Activated CD8-positive, alpha-beta memory T cell treated with anti-CD3 and anti-CD28 coated beads, Interleukin-2, amount 50 U/mL, for 4 hours (primary cell): ENCODE data around the gene ZNF644.

ENCODE experiments used
- DNase-seq: peaks from one replicate; pipeline ENCODE4 v3.0.0-alpha.2; 2020

ZNF644 gene

DNA sequence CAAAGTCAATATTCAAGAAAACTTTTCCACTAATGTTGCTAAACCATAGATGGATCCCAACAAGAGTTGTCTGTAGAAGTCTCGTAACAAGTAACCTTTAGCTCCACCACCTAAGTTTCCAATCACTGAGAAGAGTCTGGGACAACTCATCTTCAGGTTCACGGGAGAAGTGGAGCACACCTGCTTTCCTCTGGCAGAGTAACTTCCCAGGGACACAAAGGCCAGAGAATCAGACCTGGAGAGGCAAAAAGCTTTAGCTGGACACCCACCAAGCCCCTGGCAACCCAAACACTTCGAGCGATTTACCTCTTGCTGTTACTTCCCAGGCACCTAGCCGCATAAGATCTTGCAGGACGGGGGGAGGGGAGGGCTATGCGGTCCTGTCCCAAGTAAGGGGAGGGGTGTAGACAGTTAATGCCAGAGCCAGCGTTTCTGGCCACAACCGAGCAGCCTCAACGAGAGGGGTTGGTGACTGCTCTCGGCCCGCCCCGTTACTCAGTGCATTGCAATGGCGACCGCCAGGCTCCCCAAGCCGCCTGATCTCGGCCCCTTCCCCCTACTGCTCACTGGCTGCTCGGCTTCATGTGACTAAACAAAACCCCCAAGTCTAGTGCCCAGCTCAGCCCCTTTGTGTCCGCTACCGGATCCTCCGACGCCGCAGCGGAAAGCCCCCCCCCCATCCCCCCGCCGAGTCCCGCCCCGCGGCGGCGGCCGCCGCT is 709 bp downstream of the ZNF644 start:
- peak; percentile 64 for DNase-seq

DNA sequence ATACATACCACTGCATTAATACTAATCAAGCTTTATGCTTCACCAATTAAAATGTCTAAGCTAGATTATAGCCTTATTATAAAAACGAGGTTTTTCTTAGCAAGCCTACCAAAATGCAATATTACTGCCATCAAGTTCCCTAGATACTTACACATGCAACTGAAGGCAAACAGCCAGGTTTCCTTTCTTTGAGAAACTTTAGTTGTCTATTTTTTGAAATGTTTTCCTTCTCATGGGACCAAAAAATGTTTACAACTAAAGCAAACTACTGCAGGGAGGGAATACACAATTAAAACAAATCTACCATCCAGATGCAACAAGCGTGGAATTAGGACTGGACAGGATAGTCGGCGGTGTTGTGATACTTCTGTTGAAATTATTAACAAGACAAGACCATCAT is 1.3 kb downstream of the ZNF644 start:
- DNase-seq: no peak

DNA sequence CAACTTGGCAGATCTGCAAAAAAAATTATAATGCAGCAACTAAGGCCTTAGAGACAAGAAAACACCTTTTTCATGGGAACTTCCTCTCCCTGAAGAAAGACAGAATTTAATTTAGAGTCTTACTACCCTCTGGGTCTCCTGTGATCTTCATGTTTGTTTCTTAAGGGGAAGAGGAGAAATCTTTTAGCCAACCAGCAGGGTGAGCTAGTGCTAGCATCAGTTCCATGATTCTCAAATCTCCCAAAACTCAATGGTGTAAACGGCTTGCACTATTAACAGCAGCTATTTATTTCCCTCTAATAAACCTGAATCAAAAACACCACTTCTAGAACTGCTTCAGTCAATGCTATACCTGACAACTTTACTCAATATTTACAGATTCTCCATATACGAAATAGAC is 3.8 kb downstream of the ZNF644 start:
- DNase-seq: no peak

DNA sequence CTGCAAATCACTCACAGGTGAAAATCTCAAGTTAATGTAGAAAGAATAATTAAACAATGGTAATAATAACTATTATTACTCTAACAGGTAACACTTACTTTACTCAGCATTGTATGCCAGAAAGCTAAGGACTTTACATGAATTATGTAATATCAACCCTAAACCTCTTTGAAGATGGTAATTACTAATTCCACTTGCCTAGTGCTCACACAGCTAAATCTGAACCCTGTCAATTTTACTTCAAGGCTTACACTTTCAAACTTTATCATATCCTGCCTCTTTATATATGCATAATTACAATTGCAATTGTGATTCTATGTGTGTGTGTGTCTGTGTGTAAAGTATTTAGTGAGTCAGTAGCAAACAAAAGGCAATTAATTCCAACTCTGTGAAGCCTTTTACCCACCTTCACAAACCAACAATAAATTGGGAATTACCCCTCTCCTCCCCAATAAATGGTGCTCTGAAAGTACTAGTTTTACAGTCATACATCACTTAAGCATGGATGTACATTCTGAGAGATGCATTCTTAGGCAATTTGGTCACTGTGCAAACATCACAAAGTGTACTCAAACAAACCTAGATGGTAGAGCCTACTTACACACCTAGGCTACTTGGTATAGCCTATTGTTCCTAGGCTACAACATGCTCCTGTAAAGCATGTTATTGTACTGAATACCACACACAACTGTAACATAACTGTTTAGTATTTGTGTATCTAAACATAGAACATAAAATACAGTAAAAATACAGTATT is 5.9 kb downstream of the ZNF644 start:
- no peak for DNase-seq

DNA sequence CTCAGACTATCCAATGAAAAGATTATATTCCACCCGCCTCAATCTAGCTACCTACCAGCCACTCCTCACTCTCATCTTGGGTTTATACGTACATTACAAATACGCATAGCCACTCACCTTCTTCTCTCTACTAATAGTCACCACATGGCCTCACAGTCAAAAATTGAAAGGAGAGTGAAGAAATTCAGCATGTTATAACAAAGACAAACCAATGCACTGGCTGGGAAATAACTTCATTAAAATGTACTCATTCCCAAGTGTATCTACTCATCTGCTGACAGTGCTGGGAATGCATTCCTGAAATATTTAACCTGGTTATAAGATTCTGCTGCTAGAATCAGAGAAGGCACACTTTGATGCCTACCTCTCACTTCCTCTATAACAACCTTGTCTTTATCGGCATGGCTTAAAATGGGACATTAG is 6.5 kb downstream of the ZNF644 start:
- DNase-seq: no peak

DNA sequence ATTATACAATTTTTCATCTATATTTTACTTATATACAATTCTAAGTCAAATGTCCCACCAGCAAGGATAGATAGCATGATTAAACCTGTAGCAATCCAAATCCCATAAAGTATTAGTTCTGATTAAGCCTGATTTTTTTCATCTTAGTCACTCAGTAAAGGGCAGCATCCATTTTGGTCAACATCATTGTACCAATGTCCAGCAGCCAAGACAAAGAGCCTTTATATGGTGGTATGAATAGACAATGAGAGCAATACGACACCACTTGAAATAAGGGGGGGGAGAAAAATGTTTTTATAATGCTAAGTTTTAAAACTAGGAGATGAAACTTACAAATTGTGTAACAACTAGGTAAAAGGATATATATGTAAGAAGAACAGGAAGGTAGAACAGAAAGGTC is 7.4 kb downstream of the ZNF644 start:
- no peak for DNase-seq

DNA sequence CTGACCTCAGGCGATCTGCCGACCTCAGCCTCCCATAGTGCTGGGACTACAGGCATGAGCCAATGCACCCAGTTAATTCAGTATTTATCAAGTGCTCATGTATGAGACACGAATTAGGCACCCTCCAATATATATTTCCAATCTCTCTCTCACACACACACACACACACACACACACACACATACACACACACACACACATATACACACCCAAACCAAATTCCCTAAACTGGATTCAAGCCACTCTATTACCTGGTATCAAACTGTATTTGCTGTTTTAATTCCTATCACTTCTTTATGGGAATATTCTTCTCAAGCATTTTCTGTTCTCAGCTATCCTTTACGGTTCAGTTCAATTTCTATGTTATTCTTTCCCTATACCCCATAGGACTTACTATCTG is 8.5 kb downstream of the ZNF644 start:
- no peak for DNase-seq

DNA sequence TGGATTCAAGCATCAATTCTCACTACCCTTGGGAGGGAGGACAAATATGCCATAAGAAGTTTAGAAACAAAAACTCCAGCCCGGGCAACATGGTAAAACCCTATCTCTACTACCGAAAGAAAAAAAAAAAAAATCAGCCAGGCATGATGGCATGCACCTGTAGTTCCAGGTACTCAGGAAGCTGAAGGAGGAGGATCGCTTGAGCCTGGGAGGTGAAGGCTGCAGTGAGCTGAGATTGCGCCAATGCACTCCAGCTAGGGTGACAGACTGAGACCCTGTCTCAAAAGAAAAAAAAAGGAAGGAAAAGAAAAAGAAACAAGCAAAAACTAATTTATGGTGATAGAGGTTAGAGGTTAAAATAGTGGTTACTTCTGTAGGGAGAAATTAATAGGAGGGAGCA is 9.6 kb downstream of the ZNF644 start:
- no peak for DNase-seq

DNA sequence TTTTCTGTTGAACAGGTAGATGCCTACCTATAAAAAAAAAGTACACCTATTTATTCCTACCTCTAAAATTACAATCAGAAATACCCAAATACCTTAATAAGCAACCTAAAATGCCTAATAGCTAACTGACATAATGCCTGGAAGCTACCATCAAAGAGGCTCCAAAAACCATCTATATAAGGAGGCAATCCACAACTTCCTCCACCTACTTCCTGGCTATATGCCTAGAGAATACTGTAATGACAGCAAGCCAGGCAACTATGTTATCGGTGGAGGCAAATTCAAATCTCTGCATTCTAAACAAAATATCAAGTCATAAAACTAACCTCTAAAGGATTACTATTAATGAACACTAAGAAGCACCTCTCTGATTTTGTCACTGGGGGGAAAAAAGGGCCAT is 10.1 kb downstream of the ZNF644 start:
- DNase-seq: no peak

DNA sequence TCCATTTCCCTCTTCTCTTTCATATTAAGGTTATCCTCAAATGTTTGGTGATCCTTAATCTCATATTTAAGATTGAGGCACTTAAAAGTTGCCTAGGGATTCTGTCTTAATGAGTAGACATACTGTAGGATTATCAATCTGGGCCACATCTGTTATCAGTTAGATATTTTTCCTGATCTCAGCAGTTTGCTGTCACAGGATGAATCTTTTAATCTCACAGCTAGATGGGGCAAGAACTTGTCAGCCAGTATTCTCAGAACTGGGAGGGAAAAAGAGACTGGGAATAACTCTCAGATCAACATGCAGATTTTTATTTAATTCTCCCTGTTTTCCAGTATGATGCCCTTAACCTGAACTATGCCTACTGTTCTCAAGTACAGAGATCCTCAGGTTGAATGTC is 14.0 kb downstream of the ZNF644 start:
- DNase-seq: no peak

DNA sequence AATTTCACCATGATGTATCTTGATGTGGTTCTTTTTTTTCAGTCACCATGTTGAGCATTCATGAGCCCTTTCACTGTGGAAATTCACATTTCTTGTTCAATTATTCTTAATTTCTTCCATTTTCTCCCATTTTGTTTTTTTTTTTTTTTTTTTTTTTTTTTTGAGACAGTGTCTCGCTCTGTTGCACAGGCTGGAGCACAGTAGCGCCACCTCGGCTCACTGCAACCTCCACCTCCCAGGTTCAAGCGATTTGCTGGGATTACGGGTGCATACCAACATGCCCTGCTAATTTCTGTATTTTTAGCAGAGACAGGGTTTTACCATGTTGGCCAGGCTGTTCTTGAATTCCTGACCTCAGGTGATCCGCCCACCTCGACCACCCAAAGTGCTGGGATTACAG is 14.7 kb downstream of the ZNF644 start:
- DNase-seq: no peak

DNA sequence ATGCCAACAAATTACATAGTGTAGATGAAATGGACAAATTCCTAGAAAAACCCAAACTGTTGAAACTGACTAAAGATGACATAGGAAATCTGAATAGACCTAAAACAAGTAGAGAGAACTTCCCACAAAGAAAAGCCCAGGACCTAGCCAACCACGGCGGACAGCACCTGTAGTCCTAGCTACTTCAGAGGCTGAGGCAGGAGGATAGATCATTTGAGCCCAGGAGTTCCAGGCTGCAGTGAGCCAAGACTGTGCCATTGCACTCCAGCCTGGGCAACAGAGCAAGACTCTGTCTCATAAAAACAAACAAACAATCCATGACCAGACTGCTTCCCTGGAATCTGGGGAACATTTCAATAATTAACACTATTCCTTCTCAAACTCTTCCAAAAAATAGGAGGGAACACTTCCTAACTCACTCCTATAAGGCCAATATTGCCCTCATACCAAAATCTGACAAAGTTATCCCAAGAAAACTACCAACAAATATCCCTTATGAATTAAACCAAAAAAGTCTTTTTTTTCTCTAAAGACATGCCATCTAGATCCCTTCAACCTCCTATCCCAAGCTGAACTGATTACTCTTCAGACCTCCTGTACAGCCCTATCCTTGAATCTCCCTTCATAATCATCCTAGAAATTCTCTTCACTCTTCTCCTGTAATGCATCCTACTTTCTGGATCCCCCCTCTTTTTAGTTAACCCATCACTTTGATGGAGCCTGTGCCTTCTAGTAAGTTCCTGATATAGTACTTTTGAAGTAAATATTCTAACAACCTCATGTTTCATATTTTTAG is 15.5 kb downstream of the ZNF644 start:
- no peak for DNase-seq

DNA sequence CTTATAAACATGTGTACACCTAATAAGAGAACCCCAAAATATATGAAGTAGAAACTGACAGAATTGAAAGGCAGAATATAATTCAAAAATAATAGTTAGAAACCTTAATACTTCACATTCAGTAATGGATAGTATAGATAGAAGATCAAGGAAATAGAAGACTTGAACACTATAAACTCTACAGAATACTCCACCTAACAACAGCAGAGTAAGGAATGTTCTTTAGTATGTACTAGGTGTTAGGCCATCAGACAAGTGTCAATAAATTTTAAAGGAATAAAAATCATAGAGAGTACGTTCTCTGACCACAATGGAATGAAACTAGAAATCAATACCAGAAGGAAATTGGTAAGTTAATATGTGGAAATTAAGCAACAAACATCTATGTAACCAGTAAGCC is 16.6 kb downstream of the ZNF644 start:
- DNase-seq: no peak

DNA sequence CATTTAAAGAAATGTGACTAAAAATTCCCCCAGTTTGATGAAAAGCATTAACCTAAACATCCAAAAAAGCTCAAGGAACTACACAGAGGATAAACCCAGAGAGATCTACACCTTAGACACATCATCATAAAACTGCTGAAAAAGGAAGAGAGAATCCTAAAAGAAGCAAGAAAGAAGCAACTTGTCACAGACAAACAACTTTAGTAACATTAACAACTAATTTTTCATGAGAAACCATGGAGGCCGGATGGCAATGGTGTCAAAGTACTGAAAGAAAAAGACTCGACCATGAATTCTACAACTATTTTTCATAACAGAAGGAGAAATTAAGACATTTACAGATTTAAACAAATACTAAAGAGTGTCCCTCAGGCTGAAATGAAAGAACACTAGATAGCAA is 17.7 kb downstream of the ZNF644 start:
- DNase-seq: no peak

DNA sequence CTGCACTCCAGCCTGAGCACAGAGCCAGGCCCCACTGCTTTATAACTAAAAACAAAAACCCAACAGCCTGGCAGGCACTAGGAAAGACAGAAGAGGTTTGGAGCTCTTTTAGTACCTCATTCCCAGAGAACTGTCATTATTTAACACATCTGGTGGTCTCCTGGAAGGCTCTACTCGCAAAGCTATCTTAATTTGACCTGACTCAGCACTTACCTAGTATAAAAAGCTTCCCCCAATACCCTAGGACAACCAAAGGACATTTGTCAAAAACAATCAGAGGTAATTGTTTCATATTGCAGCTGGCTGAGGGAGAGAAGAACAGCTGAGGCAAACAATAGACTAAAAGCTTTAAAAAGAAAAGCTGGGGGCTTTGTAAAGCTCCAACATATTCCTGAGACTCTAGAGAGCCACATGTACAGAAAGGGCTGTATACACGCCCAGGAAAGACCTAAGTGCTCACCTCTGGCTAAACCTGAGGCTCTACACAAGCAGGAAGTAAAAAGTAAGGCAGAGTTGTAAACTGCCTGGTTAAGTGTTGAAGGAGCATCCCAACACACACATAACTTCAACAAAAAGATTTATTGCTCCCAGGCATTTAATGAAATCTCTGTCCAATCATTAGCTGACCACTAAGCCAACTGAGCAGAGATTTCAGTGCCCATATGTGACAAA is 25.0 kb downstream of the ZNF644 start:
- DNase-seq: no peak

DNA sequence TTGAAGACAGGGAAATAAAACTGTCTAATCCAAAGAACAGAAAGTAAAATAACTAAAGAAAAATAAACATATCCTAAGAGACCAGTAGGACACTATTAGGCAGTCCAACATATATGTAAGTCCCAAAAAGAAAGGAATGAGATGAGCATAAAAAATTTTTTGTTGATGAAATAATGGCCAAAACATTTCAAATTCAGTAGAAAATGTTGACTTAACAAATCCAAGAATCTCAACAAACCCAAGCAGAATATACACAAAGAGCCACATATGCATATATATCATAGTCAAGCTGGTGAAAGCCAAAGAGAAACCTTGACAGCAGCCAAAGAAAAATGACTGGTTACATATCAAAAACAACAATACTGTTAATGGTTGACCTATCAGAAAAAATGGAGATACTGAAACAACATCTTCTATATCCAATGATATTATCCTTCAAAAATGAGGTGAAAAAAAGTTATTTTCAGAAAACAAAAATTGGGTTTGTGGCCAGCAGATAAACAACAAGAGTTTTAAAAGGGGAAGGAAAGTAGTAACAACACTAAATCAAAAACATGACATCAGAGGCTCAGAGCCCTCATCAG is 26.4 kb downstream of the ZNF644 start:
- no peak for DNase-seq

DNA sequence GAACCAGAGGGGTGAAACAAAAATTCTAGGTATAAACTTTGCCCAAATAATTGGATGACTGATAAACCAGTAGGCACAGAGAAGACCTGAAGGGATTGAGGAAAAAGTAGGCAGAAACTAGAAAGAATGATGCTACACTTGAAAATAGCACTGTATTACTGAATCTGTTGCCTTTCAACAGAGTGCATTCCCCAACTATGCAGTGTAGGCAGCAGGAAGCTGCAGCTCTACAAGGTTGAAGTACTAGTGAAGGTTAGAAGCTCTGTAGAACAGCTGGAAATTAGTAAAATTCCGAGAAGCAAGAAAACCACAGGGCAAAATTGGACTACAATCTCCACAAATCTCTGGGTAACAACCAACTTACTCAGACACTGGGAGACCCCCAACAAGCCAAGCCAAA is 27.4 kb downstream of the ZNF644 start:
- DNase-seq: no peak

DNA sequence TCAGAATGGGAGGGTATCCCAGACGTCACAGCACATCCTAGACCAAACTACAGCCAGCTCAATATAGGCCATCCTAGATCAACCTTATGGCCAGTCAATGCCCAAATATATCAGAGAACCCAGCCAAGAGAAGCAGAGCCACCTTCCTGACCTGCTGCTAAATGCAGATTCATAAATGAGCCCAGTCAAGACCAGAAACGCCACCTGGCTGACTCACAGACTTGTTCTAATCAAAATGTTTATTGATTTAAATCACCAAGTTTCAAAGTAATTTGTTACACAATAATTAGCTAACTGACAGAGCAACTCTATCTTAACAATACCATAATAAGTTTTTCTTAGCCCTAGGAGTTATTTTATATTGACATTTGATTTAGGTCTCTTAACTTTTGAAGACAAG is 28.6 kb downstream of the ZNF644 start:
- no peak for DNase-seq

DNA sequence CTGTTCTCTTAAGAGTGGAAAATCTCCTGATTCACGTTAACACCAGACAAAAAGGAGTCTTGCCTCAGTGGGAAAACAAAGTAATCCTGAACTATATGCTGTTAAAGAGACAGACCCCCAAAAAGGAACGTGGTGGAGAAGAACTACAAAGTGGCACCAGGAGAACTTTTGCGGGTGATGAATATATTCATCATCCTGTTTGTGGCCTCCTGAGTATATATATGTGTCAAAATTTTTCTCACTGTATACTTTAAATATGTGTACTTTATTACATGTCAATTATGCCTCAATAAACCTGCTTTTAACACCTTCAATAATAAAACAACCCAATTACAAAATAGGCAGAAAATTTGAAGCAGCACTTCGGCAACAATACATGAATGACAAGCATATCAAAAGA is 31.1 kb downstream of the ZNF644 start:
- no peak for DNase-seq

DNA sequence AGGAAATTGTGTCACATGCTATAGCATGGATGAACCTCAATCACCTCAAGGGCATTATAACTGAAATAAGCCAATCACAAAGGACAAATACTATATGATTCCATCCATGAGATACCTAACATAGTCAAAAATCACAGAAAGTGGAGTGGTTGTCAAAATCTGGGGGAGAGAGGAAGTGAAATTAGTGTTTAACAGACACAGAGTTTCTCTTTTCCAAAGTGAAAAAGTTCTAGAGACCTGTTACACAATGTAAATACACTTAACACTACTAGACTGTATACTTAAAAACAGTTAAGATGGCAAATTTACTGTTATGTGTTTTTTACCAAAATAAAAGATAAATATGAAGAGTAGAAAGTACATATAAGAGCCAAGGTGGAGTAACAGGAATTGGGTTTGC is 31.8 kb downstream of the ZNF644 start:
- DNase-seq: no peak

DNA sequence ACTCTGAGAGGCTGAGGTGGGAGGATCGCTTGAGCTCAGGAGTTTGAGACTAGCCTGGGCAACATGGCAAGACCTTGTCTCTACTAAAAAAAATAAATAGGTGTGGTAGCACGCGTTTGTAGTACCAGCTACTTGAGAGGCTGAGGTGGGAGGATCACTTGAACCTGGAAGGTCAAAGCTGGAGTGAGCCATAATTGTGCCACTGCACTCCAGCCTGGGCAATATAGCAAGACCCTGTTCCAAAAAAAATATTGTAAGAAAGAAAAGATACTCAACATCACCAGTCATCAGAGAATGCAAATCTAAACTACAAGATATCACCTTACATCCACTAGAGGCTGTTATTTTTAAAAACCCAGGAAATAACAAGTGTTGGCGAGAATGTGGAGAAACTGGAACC is 32.5 kb downstream of the ZNF644 start:
- no peak for DNase-seq

DNA sequence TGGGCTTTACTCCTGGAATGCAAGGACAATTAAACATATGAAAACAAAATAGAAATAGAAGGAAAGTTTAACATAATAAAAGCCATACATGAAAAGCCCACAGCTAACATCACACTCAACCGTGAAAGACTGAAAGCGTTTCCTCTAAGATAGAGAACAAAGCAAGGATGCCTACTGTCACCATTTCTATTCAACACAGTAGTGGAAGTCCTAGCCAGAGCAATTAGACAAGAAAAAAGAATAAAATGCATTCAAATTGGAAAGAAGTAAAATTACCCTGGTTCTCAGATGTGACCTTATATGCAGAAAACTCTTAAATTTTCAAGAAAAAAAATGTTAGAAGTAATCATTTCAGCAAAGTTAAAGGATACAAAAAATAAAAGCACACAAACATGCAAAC is 34.0 kb downstream of the ZNF644 start:
- DNase-seq: no peak

DNA sequence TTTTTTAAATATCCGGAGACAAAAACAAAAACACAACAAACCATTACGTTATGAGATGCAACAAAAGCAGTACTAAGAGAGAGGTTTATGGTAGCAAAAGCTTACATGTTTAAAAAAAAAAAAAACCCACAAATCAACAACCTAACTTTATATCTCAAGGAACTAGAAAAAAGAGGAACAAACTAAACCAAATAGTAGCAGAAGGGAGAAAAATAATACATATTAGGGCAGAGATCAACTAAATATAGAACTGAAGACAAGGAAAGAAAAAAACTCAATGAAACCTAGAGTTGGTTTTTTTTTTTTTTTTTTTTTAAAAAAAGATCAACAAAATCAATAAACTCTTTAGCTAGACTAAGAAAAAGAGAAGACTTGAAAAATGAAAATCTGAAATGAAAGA is 34.9 kb downstream of the ZNF644 start:
- DNase-seq: no peak
